ENCODE measurements around the gene GAL.
"Not testable (repeated sequence)": the region's sequence is repeated elsewhere in the genome, so short reads cannot be mapped to it uniquely, and the experiment has no call there.

The GAL gene, protein sequence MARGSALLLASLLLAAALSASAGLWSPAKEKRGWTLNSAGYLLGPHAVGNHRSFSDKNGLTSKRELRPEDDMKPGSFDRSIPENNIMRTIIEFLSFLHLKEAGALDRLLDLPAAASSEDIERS

GRCh38 chr11:68684385-68685356, at the start of gene GAL:
Gene GAL, plus strand, starts transcription at chr11:68684544. Its CDS starts 380 bp downstream, at chr11:68684924.
- DNase-seq: no peak

GRCh38 chr11:68634606-68635005, 49.7 kb upstream of the GAL start:
- DNase-seq: not testable (repeated sequence)

- not testable (repeated sequence) for DNase-seq
Measured at GRCh38 chr11:68635172-68635571, 49.2 kb upstream of the GAL start.

GRCh38 chr11:68635883-68636282, 48.5 kb upstream of the GAL start:
- DNase-seq: not testable (repeated sequence)

GRCh38 chr11:68639322-68639721, 45.0 kb upstream of the GAL start:
- not testable (repeated sequence) for DNase-seq

DNA sequence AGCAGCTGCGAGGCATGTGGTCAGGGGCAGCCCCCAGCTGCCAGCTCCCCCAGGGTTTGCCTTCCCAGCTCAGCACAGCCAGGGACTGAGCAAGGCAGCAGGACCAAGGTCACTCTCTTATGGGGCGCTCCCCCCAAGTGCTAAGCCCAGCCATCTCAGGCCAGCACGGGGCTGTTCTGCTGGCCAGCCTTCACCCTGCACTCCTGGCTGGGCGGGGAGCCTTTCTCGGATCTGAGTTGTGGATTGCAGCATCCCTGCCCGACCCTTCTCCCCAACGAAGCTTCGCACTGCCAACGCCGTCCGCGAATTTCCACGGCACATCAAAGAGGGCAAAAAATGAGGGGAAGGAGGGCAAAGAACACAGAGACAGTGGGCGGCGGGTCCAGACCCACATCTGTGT, 42.5 kb upstream of the GAL start:
- no peak for DNase-seq

DNA sequence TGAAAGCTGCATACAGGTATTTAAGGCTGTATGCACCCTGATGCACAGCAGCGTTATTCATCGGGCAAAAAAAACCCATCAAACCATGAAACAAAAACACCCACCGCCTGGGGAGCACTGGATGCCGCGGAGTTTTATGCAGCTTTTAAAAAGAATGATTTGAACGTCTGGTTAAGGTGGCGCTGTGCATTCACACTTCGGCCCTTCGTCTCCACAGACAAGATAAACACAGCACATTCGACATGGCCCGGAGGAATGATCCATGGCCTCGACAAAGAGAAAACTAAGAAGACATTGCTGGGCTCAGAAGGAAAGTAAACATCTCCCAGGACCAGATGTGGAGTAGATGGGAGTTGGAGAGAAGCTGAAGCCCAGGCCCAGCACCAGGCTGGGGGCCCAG, 40.8 kb upstream of the GAL start:
- DNase-seq: no peak

- DNase-seq: no peak
Measured at GRCh38 chr11:68646832-68647231, 37.5 kb upstream of the GAL start.

- no peak for DNase-seq
Measured at GRCh38 chr11:68649851-68650555, 34.3 kb upstream of the GAL start.

DNA sequence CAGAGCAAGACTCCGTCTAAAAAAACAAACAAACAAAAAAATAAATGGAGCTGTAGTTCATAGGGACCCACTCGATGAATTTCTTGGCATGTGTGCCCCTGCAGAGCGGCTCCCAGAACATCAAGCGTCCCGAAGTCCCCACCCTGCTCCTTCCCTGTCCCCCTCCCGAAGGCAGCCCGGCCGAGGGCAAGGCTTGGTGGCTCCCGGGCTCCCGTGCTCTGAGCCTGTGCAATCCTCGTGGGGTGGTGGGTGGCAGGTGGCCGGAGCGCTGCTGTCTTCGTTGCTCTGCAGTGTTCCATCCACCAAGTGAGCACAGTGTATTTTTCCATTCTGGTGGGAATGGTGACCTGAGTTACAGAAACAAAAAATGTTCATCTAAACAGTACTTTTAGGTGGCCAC, 33.5 kb upstream of the GAL start:
- DNase-seq: no peak

GRCh38 chr11:68651208-68651984, 32.9 kb upstream of the GAL start:
- no peak for DNase-seq

- DNase-seq: no peak
Measured at GRCh38 chr11:68651985-68652682, 32.2 kb upstream of the GAL start.

GRCh38 chr11:68652683-68653156, 31.6 kb upstream of the GAL start:
- DNase-seq: no peak

GRCh38 chr11:68653486-68654430, 30.6 kb upstream of the GAL start:
- DNase-seq: no peak

DNA sequence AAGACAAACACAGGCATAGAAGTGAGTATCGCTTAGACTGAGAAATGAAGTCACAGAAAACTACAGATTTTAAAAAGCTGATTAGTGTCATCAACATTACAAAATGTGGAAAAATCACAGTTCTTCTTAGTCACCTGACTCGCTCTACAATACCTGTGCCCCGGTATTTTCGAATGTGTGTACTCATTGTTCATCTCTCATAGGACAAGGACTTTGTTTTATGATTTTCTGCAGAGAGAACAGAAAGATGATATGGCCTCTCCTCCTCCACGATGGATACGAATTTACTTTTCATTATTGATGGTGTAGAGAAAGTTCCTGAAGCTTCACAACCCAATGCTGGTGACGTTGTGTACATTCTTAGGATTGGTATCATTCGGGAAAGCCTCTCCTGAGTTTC, 29.4 kb upstream of the GAL start:
- DNase-seq: no peak

- no peak for DNase-seq
Measured at GRCh38 chr11:68655406-68655805, 28.9 kb upstream of the GAL start.

- DNase-seq: no peak
Measured at GRCh38 chr11:68655806-68656205, 28.5 kb upstream of the GAL start.

DNA sequence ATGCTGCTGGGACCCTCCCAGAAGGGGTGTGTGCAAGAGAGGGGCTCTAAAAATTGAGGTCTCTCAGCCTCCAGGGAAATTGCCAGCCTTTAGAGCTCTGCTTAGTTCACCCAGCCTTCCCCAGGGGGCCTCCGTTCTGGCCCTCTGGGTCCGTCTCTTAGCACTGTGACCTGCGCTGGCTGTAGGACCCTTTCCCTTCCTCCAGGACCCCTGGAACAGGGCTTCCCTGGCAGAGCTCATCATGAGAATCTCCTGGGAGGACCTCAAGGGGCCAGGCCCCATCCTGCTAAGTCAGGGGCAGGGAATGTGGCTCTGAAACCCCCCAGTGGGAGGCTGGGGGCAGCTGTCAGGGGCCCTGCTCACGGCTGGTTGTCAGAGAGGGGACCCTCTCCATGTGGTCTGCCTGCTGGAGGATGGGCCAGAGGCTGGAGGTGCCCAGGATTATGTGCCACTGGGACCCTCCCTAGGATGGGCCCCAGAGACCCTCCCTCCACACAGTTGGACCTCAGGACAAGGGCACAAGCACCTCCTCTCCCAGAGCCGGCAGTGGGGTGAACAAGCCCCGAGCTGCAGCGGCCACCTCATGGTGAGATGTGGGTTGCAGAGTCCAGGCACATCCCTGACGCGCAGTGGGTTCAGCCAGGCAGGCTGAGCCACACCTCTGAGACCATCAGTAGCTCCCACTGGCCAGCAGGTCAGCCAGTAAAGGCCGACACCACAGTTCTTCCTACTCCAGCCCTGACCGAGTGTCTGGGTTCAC, 27.1 kb upstream of the GAL start:
- no peak for DNase-seq

DNA sequence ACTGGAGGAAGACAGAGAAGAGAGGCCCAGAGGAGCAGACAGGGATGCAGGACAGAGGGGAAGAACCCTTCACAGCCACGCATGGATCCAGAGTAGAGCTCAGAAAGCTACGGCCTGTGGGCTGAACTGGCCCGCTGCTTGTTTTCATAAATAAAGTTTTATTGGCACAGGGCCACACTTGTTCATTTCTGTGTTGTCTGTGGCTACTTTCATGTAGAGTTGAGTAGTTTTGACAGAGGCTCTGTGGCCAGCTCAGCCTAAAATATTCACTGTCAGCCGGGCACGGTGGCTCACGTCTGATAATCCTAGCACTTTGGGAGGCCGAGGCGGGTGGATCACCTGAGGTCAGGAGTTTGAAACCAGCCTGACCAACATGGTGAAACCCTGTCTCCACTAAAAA, 26.2 kb upstream of the GAL start:
- no peak for DNase-seq

All from hypothalamus (tissue), 51 donors.